WERI-Rb-1 (cell line): ENCODE measurements around the gene MEGF11.

Experiments used
- DNase-seq: peaks from one replicate; pipeline ENCODE4 v3.0.0-alpha.2; 2020
- H3K27ac ChIP-seq: fragments of 250-450 bp; sonication (Bioruptor Pico); 2 replicates; pipeline ENCODE4 v1.5.1; 2020; ENCODE audit warnings: mild to moderate bottlenecking, moderate library complexity
- H3K27me3 ChIP-seq: fragments of 250-450 bp; sonication (Bioruptor Pico); 2 replicates; pipeline ENCODE4 v1.5.1; 2021; ENCODE audit warnings: mild to moderate bottlenecking, low read depth, moderate library complexity; ENCODE audit not compliant: insufficient read depth, severe bottlenecking
- H3K36me3 ChIP-seq: fragments of 250-450 bp; sonication (Bioruptor Pico); 2 replicates; pipeline ENCODE4 v1.5.1; 2020; ENCODE audit warnings: mild to moderate bottlenecking, moderate library complexity
- H3K4me3 ChIP-seq: 2 replicates; pipeline ENCODE4 v1.5.1; 2011; ENCODE audit warnings: low read depth, mild to moderate bottlenecking, control low read depth, low read length
- H3K9me3 ChIP-seq: fragments of 250-450 bp; sonication (Bioruptor Pico); 2 replicates; pipeline ENCODE4 v1.5.1; 2021; ENCODE audit warnings: mild to moderate bottlenecking, moderate library complexity; ENCODE audit not compliant: severe bottlenecking
- TF ChIP-seq, protein P1 (sequence below): IDR thresholded peaks from 2 replicates; pipeline ENCODE4 v1.5.1; 2011; ENCODE audit warnings: low read depth, mild to moderate bottlenecking, control low read depth, inconsistent platforms, low read length

Gene MEGF11

GRCh38 chr15:65993236-65993635, 260.3 kb downstream of the MEGF11 start:
- peak; percentile 39 for DNase-seq
- Histone ChIP-seq H3K27ac (no peak overlapping the region), H3K9me3 (no peaks in the 10 kb centered on the region), H3K36me3 (no peaks in the 10 kb centered on the region), H3K27me3 (no peaks in the 10 kb centered on the region), H3K4me3 (no peak overlapping the region)
- TF ChIP-seq, protein P1, sequence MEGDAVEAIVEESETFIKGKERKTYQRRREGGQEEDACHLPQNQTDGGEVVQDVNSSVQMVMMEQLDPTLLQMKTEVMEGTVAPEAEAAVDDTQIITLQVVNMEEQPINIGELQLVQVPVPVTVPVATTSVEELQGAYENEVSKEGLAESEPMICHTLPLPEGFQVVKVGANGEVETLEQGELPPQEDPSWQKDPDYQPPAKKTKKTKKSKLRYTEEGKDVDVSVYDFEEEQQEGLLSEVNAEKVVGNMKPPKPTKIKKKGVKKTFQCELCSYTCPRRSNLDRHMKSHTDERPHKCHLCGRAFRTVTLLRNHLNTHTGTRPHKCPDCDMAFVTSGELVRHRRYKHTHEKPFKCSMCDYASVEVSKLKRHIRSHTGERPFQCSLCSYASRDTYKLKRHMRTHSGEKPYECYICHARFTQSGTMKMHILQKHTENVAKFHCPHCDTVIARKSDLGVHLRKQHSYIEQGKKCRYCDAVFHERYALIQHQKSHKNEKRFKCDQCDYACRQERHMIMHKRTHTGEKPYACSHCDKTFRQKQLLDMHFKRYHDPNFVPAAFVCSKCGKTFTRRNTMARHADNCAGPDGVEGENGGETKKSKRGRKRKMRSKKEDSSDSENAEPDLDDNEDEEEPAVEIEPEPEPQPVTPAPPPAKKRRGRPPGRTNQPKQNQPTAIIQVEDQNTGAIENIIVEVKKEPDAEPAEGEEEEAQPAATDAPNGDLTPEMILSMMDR: no peak

GRCh38 chr15:65991721-65992483, 261.6 kb downstream of the MEGF11 start:
- Histone ChIP-seq H3K27me3 (no peaks in the 10 kb centered on the region), H3K9me3 (no peaks in the 10 kb centered on the region), H3K27ac (no peak overlapping the region), H3K4me3 (no peak overlapping the region), H3K36me3 (no peaks in the 10 kb centered on the region)
- DNase-seq: no peak
- TF ChIP-seq, protein P1: no peak

DNA sequence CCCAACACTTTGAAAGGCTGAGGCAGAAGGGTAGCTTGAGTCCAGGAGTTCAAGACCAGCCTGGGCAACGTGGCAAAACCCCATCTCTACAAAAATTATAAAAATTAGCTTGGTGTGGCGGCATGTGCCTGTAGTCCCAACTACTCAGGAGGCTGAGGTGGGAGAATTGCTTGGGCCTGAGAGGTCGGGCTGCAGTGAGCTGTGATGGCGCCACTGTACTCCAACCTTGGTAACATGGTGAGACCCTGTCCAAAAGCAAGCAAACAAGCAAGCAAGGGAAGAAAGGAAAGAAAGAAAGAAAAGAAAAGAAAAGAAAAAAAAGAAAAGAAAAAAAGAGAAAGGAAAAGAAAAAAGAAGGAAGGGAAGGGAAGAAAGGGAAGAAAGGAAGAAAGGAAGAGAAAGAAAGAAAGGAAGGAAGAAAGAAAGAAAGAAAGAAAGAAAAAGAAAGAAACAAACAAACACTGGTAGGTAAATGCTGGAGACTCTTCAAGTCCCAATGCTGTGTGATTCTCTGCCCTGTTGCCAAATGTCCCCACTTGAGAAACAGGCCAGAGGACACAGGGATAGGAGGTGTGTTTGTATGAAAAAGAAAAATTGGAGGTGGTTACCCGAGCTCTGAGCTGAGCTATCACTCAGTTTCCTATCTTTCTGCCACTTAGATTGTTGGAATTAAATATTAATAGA, 263.1 kb downstream of the MEGF11 start:
- TF ChIP-seq, protein P1: no peak
- no peaks in the 10 kb centered on the region for H3K9me3 ChIP-seq
- H3K36me3 ChIP-seq: no peaks in the 10 kb centered on the region
- DNase-seq: no peak
- H3K27ac ChIP-seq: no peak overlapping the region
- H3K27me3 ChIP-seq: no peaks in the 10 kb centered on the region
- no peak overlapping the region for H3K4me3 ChIP-seq

- Histone ChIP-seq H3K9me3 (no peaks in the 10 kb centered on the region), H3K4me3 (no peak overlapping the region), H3K27me3 (no peaks in the 10 kb centered on the region), H3K36me3 (no peaks in the 10 kb centered on the region), H3K27ac (no peak overlapping the region)
- TF ChIP-seq, protein P1: no peak
- DNase-seq: no peak
These were observed 266.4 kb downstream of the MEGF11 start for GRCh38 chr15:65987100-65987499.

- TF ChIP-seq, protein P1: no peak
- H3K4me3 ChIP-seq: no peak overlapping the region
- H3K36me3 ChIP-seq: no peaks in the 10 kb centered on the region
- H3K27me3 ChIP-seq: no peaks in the 10 kb centered on the region
- H3K27ac ChIP-seq: no peak overlapping the region
- DNase-seq: no peak
- H3K9me3 ChIP-seq: no peaks in the 10 kb centered on the region
These were observed 267.1 kb downstream of the MEGF11 start for GRCh38 chr15:65986416-65986815.
